Measurements from ENCODE around the gene MMP21.
A peak's percentile ranks its signal among the peaks of the same experiment; 100 is the strongest.

MMP21 gene

GRCh38 chr10:125775491-125776106, at the start of gene MMP21:
MMP21 (minus strand) TSS chr10:125775821; CDS start chr10:125775821, 0 bp downstream.
- H3K4me1 Mint-ChIP-seq: no peaks in the 10 kb centered on the region
- H3K9me3 Mint-ChIP-seq: no peaks in the 10 kb centered on the region
- ATAC-seq (replicated peaks) (no peak), DNase-seq (no peak)
- peaks cover 6 to 20% of the 10 kb centered on the region in 2 donors for H3K27me3 Mint-ChIP-seq
- H3K36me3 Mint-ChIP-seq: peaks cover 2 to 10% of the 10 kb centered on the region in 2 donors
- no peak within 1 kb of the TSS for H3K27ac Mint-ChIP-seq
- no peak within 1 kb of the TSS for H3K4me3 Mint-ChIP-seq

- no peaks in the 10 kb centered on the region for H3K27me3 Mint-ChIP-seq
- no peak overlapping the region for H3K4me3 Mint-ChIP-seq
- no peak for DNase-seq
- peaks cover 15 to 21% of the 10 kb centered on the region in 2 donors for H3K36me3 Mint-ChIP-seq
- ATAC-seq (replicated peaks): no peak
- H3K9me3 Mint-ChIP-seq: no peaks in the 10 kb centered on the region
- H3K27ac Mint-ChIP-seq: no peak overlapping the region
- peaks cover 24 to 40% of the 10 kb centered on the region in 2 donors for H3K4me1 Mint-ChIP-seq
Observed at GRCh38 chr10:125824736-125825135, 49.1 kb upstream of the MMP21 start.

GRCh38 chr10:125823663-125824251, 48.1 kb upstream of the MMP21 start:
- DNase-seq (no peak), ATAC-seq (replicated peaks) (peak in 1 of 2 donors; percentile 6)
- H3K27ac Mint-ChIP-seq: no peak overlapping the region
- H3K27me3 Mint-ChIP-seq: no peaks in the 10 kb centered on the region
- no peaks in the 10 kb centered on the region for H3K9me3 Mint-ChIP-seq
- H3K4me1 Mint-ChIP-seq: peaks cover 20 to 40% of the 10 kb centered on the region in 2 donors
- peaks cover 10 to 15% of the 10 kb centered on the region in 2 donors for H3K36me3 Mint-ChIP-seq
- H3K4me3 Mint-ChIP-seq: no peak overlapping the region

- Mint-ChIP-seq H3K36me3 (peaks cover 7 to 11% of the 10 kb centered on the region in 2 donors), H3K4me3 (no peak within 1 kb of the TSS), H3K27me3 (no peaks in the 10 kb centered on the region), H3K4me1 (peaks cover 18 to 36% of the 10 kb centered on the region in 2 donors), H3K27ac (peak within 1 kb of the TSS; percentile 88), H3K9me3 (no peaks in the 10 kb centered on the region)
- peak; percentile 86 to 87 for ATAC-seq (replicated peaks)
- peak; percentile 84 for DNase-seq
Observed at GRCh38 chr10:125822878-125823662, 47.4 kb upstream of the MMP21 start, which contains the start of the genes BCCIP and UROS. BCCIP (plus strand) TSS chr10:125823546; CDS start chr10:125823558, 12 bp downstream. UROS (minus strand) TSS chr10:125823258; CDS start chr10:125816499, 6,759 bp downstream.

GRCh38 chr10:125820701-125821100, 45.1 kb upstream of the MMP21 start:
- no peak overlapping the region for H3K4me3 Mint-ChIP-seq
- peaks cover 0 to 6% of the 10 kb centered on the region in 2 donors for H3K36me3 Mint-ChIP-seq
- H3K27me3 Mint-ChIP-seq: no peaks in the 10 kb centered on the region
- peaks cover 15 to 21% of the 10 kb centered on the region in 2 donors for H3K4me1 Mint-ChIP-seq
- H3K27ac Mint-ChIP-seq: no peak overlapping the region
- ATAC-seq (replicated peaks): no peak
- DNase-seq: no peak
- H3K9me3 Mint-ChIP-seq: no peaks in the 10 kb centered on the region

GRCh38 chr10:125817337-125817946, 41.8 kb upstream of the MMP21 start:
- Mint-ChIP-seq H3K9me3 (no peaks in the 10 kb centered on the region), H3K4me1 (peaks cover 15 to 18% of the 10 kb centered on the region in 2 donors), H3K36me3 (peaks cover 10 to 32% of the 10 kb centered on the region in 2 donors), H3K27ac (no peak overlapping the region), H3K27me3 (no peaks in the 10 kb centered on the region), H3K4me3 (no peak overlapping the region)
- no peak for DNase-seq
- ATAC-seq (replicated peaks): no peak

- no peak overlapping the region for H3K4me3 Mint-ChIP-seq
- H3K36me3 Mint-ChIP-seq: peaks cover 12 to 32% of the 10 kb centered on the region in 2 donors
- DNase-seq (no peak), ATAC-seq (replicated peaks) (no peak)
- no peaks in the 10 kb centered on the region for H3K9me3 Mint-ChIP-seq
- peaks cover 9 to 11% of the 10 kb centered on the region in 2 donors for H3K4me1 Mint-ChIP-seq
- H3K27me3 Mint-ChIP-seq: no peaks in the 10 kb centered on the region
- H3K27ac Mint-ChIP-seq: no peak overlapping the region
Observed at GRCh38 chr10:125816548-125816947, 40.9 kb upstream of the MMP21 start.

GRCh38 chr10:125815764-125816163, 40.1 kb upstream of the MMP21 start:
- H3K27ac Mint-ChIP-seq: no peak overlapping the region
- ATAC-seq (replicated peaks) (no peak), DNase-seq (no peak)
- no peaks in the 10 kb centered on the region for H3K27me3 Mint-ChIP-seq
- peaks cover 15 to 33% of the 10 kb centered on the region in 2 donors for H3K36me3 Mint-ChIP-seq
- peaks cover 1 to 5% of the 10 kb centered on the region in 2 donors for H3K4me1 Mint-ChIP-seq
- H3K9me3 Mint-ChIP-seq: no peaks in the 10 kb centered on the region
- H3K4me3 Mint-ChIP-seq: no peak overlapping the region

GRCh38 chr10:125812128-125812750, 36.6 kb upstream of the MMP21 start:
- Mint-ChIP-seq H3K36me3 (peaks cover 30 to 55% of the 10 kb centered on the region in 2 donors), H3K27me3 (no peaks in the 10 kb centered on the region), H3K4me1 (no peaks in the 10 kb centered on the region), H3K9me3 (no peaks in the 10 kb centered on the region), H3K4me3 (no peak overlapping the region), H3K27ac (no peak overlapping the region)
- DNase-seq: no peak
- ATAC-seq (replicated peaks): no peak

GRCh38 chr10:125811251-125811650, 35.6 kb upstream of the MMP21 start:
- Mint-ChIP-seq H3K4me1 (no peaks in the 10 kb centered on the region), H3K4me3 (no peak overlapping the region), H3K9me3 (no peaks in the 10 kb centered on the region), H3K27me3 (no peaks in the 10 kb centered on the region), H3K27ac (no peak overlapping the region), H3K36me3 (peaks cover 38 to 64% of the 10 kb centered on the region in 2 donors)
- no peak for DNase-seq
- ATAC-seq (replicated peaks): no peak

GRCh38 chr10:125808047-125808446, 32.4 kb upstream of the MMP21 start:
- ATAC-seq (replicated peaks): no peak
- H3K4me1 Mint-ChIP-seq: no peaks in the 10 kb centered on the region
- no peak overlapping the region for H3K4me3 Mint-ChIP-seq

GRCh38 chr10:125802739-125803138, 27.1 kb upstream of the MMP21 start:
- Mint-ChIP-seq H3K4me3 (no peak overlapping the region), H3K27ac (peak overlapping the region; percentile 25), H3K4me1 (no peaks in the 10 kb centered on the region), H3K9me3 (no peaks in the 10 kb centered on the region), H3K36me3 (peaks cover 27 to 63% of the 10 kb centered on the region in 2 donors), H3K27me3 (no peaks in the 10 kb centered on the region)
- no peak for DNase-seq
- no peak for ATAC-seq (replicated peaks)

More at GRCh38 chr10:125808047-125808446, 32.4 kb upstream of the MMP21 start:
- Mint-ChIP-seq H3K27ac (no peak overlapping the region), H3K27me3 (no peaks in the 10 kb centered on the region), H3K36me3 (peaks cover 32 to 56% of the 10 kb centered on the region in 2 donors), H3K9me3 (no peaks in the 10 kb centered on the region)
- no peak for DNase-seq

- peaks cover 22 to 62% of the 10 kb centered on the region in 2 donors for H3K36me3 Mint-ChIP-seq
- no peak overlapping the region for H3K27ac Mint-ChIP-seq
- ATAC-seq (replicated peaks): no peak
Observed at GRCh38 chr10:125802131-125802530, 26.5 kb upstream of the MMP21 start.

GRCh38 chr10:125801574-125801973, 26.0 kb upstream of the MMP21 start:
- DNase-seq (no peak), ATAC-seq (replicated peaks) (no peak)
- Mint-ChIP-seq H3K9me3 (no peaks in the 10 kb centered on the region), H3K4me1 (no peaks in the 10 kb centered on the region), H3K36me3 (peaks cover 17 to 58% of the 10 kb centered on the region in 2 donors), H3K27ac (no peak overlapping the region), H3K4me3 (no peak overlapping the region), H3K27me3 (no peaks in the 10 kb centered on the region)

More at GRCh38 chr10:125802131-125802530, 26.5 kb upstream of the MMP21 start:
- H3K27me3 Mint-ChIP-seq: no peaks in the 10 kb centered on the region
- H3K4me1 Mint-ChIP-seq: no peaks in the 10 kb centered on the region
- no peak for DNase-seq
- H3K9me3 Mint-ChIP-seq: no peaks in the 10 kb centered on the region
- H3K4me3 Mint-ChIP-seq: no peak overlapping the region
